GM19395 (cell line): ENCODE data around the gene RPL37.
"Not testable (repeated sequence)": the region's sequence is repeated elsewhere in the genome, so short reads cannot be mapped to it uniquely, and the experiment has no call there.

Source experiments
- ATAC-seq: cut with Tn5 transposase; IDR thresholded peaks from one replicate; pipeline ENCODE4 v1.9.1; 2021; ENCODE audit warnings: mild to moderate bottlenecking, moderate library complexity; ENCODE audit not compliant: unreplicated experiment

RPL37 gene

GRCh38 chr5:40797273-40798011 is 37.6 kb downstream of the RPL37 start:
- peak; percentile 49 for ATAC-seq

GRCh38 chr5:40796487-40796889 is 38.5 kb downstream of the RPL37 start:
- ATAC-seq = no peak

DNA sequence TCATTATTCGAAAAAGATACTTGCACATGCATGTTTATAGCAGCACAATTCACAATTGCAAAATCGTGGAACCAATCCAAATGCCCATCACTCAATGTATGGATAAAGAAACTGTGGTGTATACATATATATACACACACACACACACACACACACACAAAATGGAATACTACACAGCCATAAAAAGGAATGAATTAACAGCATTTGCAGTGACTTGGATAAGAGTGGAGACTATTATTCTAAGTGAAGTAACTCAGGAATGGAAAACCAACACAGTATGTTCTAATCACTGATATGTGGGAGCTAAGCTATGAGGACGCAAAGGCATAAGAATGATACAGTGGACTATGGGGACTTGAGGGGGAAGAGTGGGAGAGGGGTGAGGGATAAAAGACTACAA is 40.1 kb downstream of the RPL37 start:
- ATAC-seq = not testable (repeated sequence)

DNA sequence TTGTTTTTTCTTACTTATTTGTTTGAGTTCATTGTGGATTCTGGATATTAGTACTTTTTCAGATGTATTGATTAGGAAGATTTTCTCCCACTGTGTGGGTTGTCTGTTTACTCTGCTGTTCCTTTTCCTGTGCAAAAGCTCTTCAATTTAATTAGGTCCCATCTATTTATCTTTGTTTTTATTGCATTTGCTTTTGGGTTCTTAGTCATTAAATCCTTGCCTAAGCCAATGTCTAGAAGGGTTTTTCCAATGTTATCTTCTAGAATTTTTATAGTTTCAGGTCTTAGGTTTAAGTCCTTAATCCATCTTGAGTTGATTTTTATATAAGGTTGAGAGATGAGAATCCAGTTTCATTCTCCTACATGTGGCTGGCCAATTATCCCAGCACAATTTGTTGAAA is 40.7 kb downstream of the RPL37 start:
- not testable (repeated sequence) for ATAC-seq

DNA sequence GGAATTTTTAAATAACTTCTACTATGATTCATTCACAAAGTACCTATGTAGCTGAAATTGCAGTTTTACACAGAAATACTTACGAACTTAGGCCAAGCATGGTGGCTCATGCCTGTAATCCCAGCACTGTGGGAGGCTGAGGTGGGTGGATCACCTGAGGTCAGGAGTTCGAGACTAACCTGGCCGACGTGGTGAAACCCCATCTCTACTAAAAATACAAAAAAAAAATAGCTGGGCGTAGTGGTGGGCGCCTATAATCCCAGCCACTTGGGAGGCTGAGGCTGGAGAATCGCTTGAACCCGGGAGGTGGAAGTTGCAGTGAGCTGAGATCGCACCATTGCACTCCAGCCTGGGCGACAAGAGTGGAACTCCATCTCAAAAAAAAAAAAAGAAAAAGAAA is 42.3 kb downstream of the RPL37 start:
- ATAC-seq = not testable (repeated sequence)

DNA sequence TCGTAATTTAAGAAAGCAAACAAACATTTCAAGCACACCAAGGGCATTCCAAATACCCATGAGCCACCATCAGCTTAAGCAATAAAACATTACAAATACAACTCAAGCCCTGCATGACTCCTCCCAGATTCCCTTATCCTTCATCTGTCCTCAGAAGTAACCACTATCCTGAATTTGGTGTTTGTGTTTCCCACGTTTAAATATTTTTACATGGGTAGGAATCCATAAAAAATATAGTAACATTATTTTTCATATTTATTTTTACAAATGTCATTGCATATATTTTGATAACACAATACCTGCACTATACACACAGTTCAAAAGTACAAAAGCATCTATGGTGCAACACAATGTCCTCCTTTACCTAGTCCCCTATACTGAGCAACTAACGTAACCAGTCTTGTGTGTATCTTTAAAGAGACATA is 43.3 kb downstream of the RPL37 start:
- no peak for ATAC-seq

DNA sequence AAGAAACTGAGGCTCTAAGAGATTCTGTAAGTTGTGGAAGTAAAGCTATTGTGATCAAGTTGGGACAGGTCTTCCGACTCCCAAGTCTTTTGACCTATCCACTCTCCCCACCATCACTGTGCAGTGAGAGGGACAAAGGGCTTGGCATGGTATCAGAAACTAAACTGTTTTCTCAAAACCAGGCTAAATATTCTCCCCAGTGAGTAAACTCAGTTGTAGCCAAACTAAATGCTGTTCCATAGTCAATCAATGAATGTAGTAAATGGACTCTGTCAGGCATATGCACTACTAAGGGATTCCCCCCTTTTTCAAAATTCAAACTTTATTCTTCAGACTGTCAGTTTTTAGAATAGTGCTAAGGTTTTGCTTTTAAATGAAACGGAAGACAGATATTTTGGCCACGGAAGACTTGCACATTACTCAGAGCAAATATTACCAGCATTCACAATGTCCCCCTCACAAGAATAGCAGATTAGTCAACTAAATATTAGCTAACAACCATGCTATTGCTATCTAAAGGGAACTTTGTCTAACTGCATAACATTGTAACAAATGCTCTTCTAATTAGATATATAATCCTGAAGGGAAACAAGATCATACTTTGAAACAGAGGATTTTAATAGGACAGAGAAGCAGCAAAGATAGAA is 44.0 kb downstream of the RPL37 start:
- ATAC-seq = no peak

DNA sequence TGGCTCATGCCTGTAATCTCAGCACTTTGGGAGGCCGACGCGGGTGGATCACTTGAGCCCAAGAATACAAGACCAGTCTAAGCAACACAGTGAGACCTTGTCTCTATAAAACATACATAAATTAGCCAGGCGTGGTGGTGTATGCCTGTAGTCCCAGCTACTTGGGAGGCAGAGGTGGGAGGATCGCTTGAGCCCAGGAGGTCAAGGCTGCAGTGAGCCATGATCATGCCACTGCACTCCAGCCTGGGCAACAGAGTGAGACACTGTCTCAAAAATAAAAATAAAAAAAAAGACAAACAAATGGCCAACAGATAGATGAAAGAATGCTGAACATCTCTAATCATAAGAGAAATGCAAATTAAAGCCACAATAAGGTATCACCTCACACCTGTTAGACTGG is 46.1 kb downstream of the RPL37 start:
- ATAC-seq = not testable (repeated sequence)

DNA sequence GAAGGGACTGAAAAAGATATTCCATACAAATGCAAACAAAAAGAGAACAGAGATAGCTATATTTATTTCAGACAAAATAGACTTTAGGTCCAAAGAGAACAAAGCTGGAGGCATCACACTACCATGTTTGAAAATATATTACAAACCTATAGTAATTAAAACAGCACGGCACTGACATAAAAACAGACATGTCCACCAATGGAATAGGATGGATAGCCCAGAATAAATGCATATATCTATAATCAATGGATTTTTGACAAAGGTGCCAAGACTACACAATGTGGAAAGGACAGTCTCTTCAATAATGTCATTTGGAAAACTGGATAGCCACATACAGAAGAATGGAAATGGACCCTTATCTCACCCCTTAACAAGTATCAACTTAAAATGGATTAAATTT is 47.0 kb downstream of the RPL37 start:
- no peak for ATAC-seq

DNA sequence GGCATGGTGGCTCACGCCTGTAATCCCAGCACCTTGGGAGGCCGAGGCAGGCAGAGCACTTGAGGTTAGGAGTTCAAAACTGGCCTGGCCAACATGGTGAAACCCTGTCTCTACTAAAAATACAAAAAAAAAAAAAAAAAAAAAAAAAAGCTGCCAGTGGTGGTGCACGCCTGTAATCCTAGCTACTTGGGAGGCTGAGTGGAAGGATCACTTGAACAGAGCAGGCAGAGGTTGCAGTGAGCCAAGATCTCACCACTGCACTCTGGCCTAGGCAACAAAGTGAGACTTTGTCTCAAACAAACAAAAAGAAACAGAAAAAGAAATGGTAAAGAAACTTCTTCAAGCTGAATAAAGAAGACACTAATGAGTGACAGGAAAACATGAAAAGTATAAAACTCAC is 48.4 kb downstream of the RPL37 start:
- ATAC-seq = not testable (repeated sequence)

DNA sequence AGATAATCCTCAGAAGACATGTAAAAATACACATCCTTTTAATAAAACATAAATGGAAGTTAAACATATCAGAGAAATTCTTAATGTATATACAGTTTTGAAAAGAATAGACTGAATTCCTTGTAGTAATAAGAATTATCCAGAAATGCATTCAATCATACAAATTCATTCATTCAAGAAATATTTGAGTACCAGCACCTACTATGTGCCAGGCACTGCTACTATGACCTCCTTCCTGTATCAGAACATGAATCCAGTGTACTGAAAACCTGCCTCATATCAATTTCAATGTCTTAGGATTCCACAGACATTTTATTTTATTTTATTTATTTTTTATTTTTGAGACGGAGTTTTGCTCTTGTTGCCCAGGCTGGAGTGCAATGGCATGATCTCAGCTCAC is 50.1 kb downstream of the RPL37 start:
- ATAC-seq = no peak

- no peak for ATAC-seq
Measured at GRCh38 chr5:40784027-40784653, 50.9 kb downstream of the RPL37 start.

DNA sequence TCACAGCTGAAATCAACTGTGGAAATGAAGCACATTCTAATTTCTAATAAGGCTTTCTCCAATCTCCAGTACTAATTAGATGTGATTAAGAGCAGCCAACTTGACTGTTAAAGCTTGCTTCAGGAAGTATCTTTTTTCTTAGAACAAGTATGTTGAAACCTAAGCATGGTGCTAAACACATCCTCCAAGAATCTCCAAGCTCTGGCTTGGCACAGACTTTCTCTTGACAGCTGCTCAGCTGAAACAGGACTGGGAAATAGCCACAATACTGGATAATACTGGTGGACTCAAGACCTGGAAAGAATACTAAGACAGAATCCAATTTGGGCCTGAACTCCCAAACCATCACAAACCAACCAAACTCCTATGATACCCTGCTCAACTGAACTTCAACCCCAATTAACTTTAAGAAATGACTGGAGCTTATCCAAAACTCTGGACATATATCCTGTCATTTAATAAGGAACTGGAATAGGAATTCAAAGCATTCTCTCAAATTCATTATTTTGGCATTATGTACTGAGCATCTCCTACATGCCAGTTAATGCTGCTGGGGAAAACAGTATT is 53.1 kb downstream of the RPL37 start:
- no peak for ATAC-seq

DNA sequence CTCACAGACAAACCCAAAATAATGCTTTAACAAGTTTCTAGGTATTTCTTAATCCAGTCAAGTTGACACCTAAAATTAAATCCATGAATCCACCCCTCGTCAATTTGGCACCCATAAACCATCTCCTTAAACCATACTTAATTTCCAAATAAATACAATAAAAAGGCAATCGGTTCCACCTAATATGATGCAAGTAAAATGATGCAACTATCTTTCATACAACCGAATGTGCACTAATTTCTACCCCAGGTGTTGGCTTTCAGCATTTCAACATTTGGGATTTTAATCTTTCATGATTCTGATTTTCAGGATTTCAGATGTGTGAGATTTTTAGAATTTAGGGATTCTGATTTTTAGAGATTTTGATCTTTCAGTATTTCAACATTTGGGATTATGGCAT is 54.2 kb downstream of the RPL37 start:
- no peak for ATAC-seq

DNA sequence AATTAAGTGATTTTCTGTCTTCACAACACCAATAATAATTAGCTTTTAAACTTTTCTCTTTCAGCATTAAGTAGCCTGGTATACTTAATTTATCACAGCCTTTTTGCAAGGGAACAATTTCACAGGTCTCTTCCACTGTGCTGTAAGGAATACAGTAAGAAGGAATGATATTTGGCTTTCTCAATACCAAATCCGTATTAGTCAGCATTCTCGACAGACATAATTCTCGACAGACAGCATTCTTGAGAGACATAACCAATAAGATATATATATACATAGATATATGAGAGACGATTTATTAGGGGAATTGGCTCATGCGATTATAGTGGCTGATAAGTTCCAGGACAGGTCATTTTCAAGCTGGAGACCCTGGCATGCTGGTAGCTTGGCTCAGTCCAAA is 54.8 kb downstream of the RPL37 start:
- no peak for ATAC-seq

- ATAC-seq = no peak
Measured at GRCh38 chr5:40779561-40779960, 55.5 kb downstream of the RPL37 start.

DNA sequence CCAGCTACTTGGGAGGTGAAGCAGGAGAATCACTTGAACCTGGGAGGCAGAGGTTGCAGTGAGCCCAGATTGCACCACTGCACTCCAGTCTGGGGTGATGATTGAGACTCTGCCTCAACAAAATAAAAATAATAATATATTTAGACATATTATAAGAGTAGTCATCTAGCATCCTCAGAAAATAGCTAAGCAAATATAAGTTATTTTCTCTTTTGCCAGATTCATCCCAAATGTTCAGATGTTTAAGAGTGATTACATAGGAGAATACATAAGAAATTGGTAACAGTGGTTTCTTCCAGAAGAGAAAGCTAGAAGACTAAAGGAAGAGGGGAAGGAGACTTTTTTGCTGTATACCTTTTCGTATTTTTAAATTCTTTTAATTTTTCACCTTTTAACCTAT is 56.9 kb downstream of the RPL37 start:
- no peak for ATAC-seq

GRCh38 chr5:40776658-40776977 is 58.4 kb downstream of the RPL37 start:
- no peak for ATAC-seq

- ATAC-seq = no peak
Measured at GRCh38 chr5:40775846-40776657, 59.0 kb downstream of the RPL37 start.
